Brain pericyte (primary cell): ENCODE measurements around the gene TIAM1.
"Not testable (repeated sequence)": the region's sequence is repeated elsewhere in the genome, so short reads cannot be mapped to it uniquely, and the experiment has no call there.

ENCODE experiments used
- DNase-seq: peaks from one replicate; pipeline ENCODE4 v3.0.0-alpha.2; 2012; ENCODE audit warnings: low read depth, low spot score

Gene TIAM1

DNA sequence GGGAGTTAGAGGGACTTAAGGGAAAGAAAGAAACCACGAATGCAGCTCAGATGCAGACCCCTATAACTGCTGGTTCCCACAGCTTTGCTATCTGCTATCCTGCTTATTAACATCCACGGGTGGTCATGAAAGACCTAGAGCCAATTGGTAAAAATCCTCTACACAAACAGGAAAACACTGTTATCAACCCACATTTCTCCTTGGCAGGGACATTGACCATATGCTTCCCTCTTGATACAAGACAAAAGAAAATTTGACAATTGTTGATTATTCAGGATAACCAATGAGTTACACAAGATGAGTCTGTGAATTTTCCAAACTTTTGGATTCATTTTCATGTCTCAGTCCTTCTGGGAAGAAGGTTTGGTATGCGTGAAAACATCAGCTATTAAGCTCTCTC lies 90.4 kb downstream of the TIAM1 start:
- DNase-seq, result no peak

- DNase-seq, result no peak
These were observed 91.5 kb downstream of the TIAM1 start for GRCh38 chr21:31252611-31253010.

DNA sequence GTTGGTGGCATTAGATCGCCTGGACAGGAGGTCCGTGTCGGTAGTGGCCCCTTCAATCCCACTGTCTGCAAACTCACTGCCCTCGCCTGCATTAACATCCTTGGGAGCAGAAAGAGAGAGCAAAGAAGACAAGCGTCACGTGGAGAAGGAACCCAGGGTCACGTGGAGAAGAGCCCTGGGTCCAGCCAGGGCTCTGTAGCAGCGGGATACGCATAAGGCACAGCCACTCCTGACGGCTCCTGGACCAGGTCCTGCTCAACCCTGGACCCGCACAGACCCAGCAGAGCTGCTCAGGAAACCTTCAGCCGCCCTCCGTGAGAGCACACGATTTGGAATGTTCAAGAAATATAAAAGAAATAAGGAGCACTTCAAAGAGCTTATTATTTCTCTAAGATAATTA lies 92.0 kb downstream of the TIAM1 start:
- no peak for DNase-seq

- DNase-seq, result no peak
These were observed 92.4 kb downstream of the TIAM1 start for GRCh38 chr21:31251686-31252085.

DNA sequence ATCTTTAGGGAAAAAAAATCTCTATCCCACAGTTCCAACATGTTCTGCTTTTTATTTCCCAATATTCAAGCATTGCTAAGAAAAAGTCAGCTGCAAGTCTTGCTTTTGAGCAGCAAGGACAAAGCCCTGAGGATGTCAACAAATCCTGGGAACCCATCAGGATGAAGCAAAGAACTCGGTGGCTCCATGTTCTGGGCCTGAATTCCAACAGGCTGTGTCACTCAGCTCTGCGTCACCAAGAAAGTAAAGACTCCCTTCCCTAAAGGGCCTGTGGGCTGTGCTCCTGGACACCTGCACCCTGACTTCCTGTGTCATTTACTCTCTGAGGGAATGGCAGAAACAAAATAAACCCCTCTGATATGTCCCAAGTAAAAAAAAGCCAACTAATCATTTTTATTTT lies 95.5 kb downstream of the TIAM1 start:
- no peak for DNase-seq

- no peak for DNase-seq
These were observed 100.5 kb downstream of the TIAM1 start for GRCh38 chr21:31243611-31244010.

GRCh38 chr21:31236528-31236927 lies 107.5 kb downstream of the TIAM1 start:
- DNase-seq, result no peak

GRCh38 chr21:31235671-31236450 lies 108.2 kb downstream of the TIAM1 start:
- DNase-seq, result no peak

GRCh38 chr21:31234936-31235335 lies 109.1 kb downstream of the TIAM1 start:
- DNase-seq, result no peak

DNA sequence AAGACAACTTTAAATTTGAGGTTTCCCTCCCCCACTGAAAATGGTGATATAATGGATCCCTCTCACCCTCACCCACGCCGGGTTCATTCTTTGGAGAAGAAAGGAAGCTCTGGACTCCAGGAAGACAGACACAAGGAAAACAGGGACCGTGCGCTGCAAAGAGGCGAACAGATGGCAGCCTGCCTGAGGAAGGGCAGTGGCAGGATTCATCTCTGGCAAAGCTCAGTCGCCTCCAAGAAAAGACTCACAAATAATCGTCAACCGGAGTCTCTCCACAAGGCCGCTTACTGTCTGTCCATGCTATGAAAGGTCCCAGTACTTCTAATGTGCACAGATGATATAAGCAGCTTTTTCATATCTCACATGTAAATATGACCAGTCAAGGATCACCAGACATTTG lies 110.3 kb downstream of the TIAM1 start:
- DNase-seq, result no peak

DNA sequence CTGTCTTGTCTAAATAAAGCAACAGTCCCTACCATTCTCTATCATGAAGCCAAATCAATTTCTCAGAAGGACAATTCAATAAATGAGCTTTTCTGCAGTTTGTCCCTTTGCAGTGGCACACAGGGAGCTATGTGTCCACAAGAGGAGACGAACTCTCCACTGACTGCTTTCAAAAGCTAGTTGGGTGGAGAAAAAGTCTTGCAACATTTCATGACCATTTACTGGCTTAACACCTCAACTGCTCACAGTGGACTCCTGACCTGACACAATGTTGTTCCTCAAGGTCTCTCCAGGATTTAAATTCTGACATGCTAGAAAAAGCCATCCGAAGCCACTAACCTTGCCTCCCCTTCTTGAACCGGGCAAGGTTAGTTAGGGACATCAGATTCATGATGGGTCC lies 111.7 kb downstream of the TIAM1 start:
- no peak for DNase-seq

GRCh38 chr21:31230937-31231336 lies 113.1 kb downstream of the TIAM1 start:
- no peak for DNase-seq

- not testable (repeated sequence) for DNase-seq
These were observed 115.3 kb downstream of the TIAM1 start for GRCh38 chr21:31228723-31229122.

GRCh38 chr21:31225713-31226112 lies 118.3 kb downstream of the TIAM1 start:
- DNase-seq, result no peak

GRCh38 chr21:31222142-31222541 lies 121.9 kb downstream of the TIAM1 start:
- no peak for DNase-seq

GRCh38 chr21:31221043-31221442 lies 123.0 kb downstream of the TIAM1 start:
- no peak for DNase-seq

GRCh38 chr21:31220575-31220974 lies 123.5 kb downstream of the TIAM1 start:
- DNase-seq, result no peak

GRCh38 chr21:31218830-31219608 lies 125.0 kb downstream of the TIAM1 start:
- DNase-seq, result no peak

GRCh38 chr21:31216206-31216605 lies 127.9 kb downstream of the TIAM1 start:
- no peak for DNase-seq

- no peak for DNase-seq
These were observed 130.3 kb downstream of the TIAM1 start for GRCh38 chr21:31213787-31214186.

- DNase-seq, result no peak
These were observed 132.2 kb downstream of the TIAM1 start for GRCh38 chr21:31211836-31212235.

- DNase-seq, result no peak
These were observed 138.6 kb downstream of the TIAM1 start for GRCh38 chr21:31205412-31205811.

- no peak for DNase-seq
These were observed 139.3 kb downstream of the TIAM1 start for GRCh38 chr21:31204801-31205200.
